Kidney epithelial cell (primary cell): ENCODE data around the gene MRPS27. TPM values are rescaled to one million over a fixed set of nuclear protein-coding genes. Genes with fewer than 3 reads are reported as not detected.

ENCODE experiments used
- DNase-seq: peaks from one replicate; pipeline ENCODE4 v3.0.0-alpha.2; 2010; ENCODE audit warnings: low read depth
- H3K27me3 ChIP-seq: 2 replicates; pipeline ENCODE4 v1.6.0; 2011; ENCODE audit warnings: low read length; ENCODE audit not compliant: control insufficient read depth, insufficient read depth
- H3K36me3 ChIP-seq: 2 replicates; pipeline ENCODE4 v1.5.1; 2011; ENCODE audit warnings: low read length; ENCODE audit not compliant: control insufficient read depth, insufficient read depth
- H3K4me3 ChIP-seq: 2 replicates; pipeline ENCODE4 v1.5.1; 2011; ENCODE audit warnings: low read depth, mild to moderate bottlenecking, control low read depth, low read length
- total RNA-seq: library from RNA; depleted of rRNA; stranded (reverse); fragments of >200 nt; gene quantifications from 2 replicates; pipeline ENCODE4 v1.2.3, GENCODE V29; 2015
- TF ChIP-seq, protein P1 (sequence below): IDR thresholded peaks from 2 replicates; pipeline ENCODE4 v1.5.1; 2011; ENCODE audit warnings: mild to moderate bottlenecking, moderate library complexity, low read length, control low read depth, inconsistent platforms; ENCODE audit not compliant: insufficient read depth, poor library complexity, severe bottlenecking

MRPS27 gene
- total RNA-seq, 1 donor from 2014 or later, result 67.3 TPM

DNA sequence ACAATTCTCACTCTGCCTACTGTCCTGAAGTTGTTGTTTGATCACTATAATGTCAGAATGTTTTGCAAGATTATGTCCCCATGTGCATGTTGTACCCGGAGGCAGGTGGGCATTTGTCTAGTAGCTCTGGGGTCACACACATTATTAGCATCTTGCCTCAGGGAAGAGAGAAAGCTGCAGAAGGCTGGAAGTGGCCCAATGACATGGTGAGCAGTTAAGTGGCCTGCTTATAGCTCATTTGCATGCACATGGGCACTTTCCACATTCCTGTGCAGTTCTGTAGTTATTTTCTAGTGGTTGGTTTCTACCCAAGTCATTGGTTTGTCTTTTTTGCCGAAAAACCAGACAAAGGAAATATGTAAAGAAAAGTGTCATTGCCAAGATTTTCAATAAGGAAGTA is 131.9 kb downstream of the MRPS27 start:
- no peak for DNase-seq
- peaks cover 4% of the 10 kb centered on the region for H3K36me3 ChIP-seq

DNA sequence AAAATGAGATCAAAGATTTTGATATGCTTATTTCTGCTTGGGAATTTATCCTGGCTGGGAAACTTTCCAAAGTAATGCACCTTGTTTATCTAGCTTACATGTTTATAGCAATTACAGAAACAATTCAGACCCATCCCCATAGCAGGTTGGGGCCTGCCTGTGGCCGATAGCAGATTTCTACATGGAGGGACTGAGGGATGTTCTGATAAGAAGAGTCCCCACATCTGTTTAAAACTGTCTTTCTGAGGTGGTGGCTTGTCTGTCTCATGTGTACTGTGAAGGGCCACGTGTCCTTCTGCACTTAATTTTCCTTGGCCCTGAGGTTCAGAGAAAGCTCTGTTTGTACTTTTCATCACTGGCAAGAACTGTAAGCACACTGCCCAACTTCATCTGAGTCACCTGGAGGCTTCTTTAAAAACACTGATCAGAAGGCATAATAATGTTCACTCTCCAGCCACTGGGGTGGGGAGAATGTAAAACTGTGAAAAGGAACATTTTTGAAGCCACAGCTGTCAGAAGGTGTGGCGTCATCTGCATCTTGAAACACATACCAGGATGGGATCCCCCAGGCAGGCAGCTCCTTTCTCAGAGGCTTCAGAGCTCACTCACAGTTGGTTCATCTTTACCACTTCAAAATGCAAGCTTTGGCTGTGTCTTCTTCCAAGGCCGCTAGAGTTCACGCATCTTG is 132.5 kb downstream of the MRPS27 start:
- Histone ChIP-seq H3K27me3 (no peaks in the 10 kb centered on the region), H3K4me3 (no peak overlapping the region), H3K36me3 (peaks cover 4% of the 10 kb centered on the region)
- TF ChIP-seq, protein P1, sequence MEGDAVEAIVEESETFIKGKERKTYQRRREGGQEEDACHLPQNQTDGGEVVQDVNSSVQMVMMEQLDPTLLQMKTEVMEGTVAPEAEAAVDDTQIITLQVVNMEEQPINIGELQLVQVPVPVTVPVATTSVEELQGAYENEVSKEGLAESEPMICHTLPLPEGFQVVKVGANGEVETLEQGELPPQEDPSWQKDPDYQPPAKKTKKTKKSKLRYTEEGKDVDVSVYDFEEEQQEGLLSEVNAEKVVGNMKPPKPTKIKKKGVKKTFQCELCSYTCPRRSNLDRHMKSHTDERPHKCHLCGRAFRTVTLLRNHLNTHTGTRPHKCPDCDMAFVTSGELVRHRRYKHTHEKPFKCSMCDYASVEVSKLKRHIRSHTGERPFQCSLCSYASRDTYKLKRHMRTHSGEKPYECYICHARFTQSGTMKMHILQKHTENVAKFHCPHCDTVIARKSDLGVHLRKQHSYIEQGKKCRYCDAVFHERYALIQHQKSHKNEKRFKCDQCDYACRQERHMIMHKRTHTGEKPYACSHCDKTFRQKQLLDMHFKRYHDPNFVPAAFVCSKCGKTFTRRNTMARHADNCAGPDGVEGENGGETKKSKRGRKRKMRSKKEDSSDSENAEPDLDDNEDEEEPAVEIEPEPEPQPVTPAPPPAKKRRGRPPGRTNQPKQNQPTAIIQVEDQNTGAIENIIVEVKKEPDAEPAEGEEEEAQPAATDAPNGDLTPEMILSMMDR, result no peak
- no peak for DNase-seq

More for the DNA sequence above, 131.9 kb downstream of the MRPS27 start:
- TF ChIP-seq, protein P1, result no peak
- Histone ChIP-seq H3K27me3 (no peaks in the 10 kb centered on the region), H3K4me3 (no peak overlapping the region)

DNA sequence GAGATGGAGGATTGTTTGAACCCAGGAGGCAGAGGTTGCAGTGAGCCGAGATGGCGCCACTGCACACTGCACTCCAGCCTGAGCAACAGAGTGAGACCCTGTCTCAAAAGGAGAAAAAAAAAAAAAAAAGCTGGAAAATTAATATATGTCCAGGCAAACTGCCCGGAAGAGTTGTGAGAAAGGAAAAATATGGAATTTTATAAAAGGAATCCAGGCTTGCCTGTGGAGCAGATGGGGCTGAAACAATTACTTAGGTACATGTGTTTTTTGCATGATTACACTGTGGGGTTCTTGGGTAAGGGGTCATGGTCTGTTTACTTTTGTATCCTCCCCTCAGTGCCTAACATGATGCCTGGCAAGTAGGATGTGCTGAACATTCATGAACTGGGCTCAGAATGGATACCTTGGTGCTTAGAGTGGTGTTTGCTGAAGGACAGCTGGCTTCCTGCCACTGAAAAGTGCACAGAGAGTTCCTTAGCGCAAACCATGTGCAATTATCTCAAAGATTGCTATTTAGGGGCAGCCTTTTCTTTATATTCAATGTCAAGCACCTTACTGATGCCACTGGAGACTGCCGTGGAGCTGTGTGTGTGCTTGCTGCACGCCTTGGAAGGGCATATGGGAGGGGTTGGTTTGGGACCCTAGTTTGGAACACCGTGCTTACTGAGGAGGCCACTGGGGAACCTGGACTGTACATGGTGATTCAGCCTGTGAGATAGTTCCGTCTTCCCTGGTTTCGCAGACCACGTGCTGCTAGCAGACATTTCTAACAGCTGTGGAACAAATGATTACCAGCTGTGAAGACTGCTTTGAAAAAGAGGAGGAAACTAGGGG is 134.3 kb downstream of the MRPS27 start:
- no peak for DNase-seq
- Histone ChIP-seq H3K36me3 (peaks cover 4% of the 10 kb centered on the region), H3K27me3 (no peaks in the 10 kb centered on the region), H3K4me3 (no peak overlapping the region)
- TF ChIP-seq, protein P1, result no peak

DNA sequence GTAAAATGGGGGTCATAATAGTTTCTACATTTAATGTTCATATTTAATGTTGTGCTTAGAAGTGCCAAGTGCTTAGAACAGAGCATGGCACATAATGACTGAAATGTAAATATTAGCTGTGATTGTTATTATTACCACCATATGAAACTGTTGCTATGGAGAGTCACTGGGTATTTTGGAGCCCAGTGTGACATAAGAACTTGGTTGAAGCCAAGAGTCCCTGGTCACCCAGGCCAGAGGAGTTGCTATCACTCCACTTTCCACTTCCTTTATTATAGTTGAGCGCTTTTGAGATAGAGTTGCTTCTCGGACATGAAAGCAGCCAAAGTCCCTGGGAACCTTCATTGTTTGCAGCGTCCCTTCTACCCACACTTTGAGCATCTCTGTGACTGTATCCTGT is 135.6 kb downstream of the MRPS27 start:
- no peak for DNase-seq
- H3K36me3 ChIP-seq, result peaks cover 4% of the 10 kb centered on the region
- H3K27me3 ChIP-seq, result no peaks in the 10 kb centered on the region
- no peak overlapping the region for H3K4me3 ChIP-seq
- TF ChIP-seq, protein P1, result no peak

DNA sequence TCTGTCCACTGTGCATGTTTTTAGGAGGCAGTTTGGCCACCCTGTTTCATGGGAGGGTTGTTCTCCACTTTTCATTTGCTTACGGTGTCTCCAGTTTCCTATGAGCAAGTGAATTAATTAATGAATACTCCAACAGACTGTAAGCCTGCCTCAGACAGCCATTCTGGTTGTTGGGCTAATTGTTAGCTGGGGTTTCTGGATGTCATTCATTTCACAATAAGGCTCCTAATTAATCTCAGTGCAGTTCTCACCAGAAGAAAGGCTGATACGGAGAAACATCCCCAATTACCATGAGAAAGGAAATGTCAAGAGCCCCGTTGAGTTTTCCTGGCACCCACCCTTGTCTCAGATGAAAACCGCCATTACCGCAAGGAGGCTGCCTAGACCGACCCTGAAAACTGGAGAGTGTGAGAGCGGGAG is 136.9 kb downstream of the MRPS27 start:
- no peak for DNase-seq
- peaks cover 4% of the 10 kb centered on the region for H3K36me3 ChIP-seq
- TF ChIP-seq, protein P1, result no peak
- H3K27me3 ChIP-seq, result no peaks in the 10 kb centered on the region
- H3K4me3 ChIP-seq, result no peak overlapping the region

DNA sequence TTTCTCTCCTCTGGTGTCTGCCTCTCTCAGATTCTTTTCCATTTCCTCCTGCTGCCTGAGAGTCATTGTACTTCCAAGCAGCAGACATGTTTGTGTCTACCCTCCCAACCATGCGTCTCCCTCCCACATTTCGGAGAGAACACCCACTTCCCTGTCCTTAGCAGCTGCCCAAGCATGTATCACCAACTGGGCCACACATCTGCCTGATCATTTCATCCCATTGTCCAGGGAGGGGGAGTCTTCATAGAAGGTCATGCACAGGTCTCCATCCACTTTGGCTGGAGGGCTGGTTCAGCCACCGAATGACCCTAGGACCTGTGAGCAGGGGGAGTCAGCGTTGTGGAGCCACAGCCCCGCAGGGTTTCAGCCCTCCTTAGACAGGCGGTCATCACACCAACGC is 137.4 kb downstream of the MRPS27 start:
- peaks cover 4% of the 10 kb centered on the region for H3K36me3 ChIP-seq
- no peak for DNase-seq
- TF ChIP-seq, protein P1, result no peak
- H3K4me3 ChIP-seq, result no peak overlapping the region
- H3K27me3 ChIP-seq, result no peaks in the 10 kb centered on the region
